ENCODE data around the gene ATG4A.

Gene ATG4A

GRCh38 chrX:108177351-108178142 is 86.0 kb downstream of the ATG4A start:
- TF ChIP-seq, protein P1, sequence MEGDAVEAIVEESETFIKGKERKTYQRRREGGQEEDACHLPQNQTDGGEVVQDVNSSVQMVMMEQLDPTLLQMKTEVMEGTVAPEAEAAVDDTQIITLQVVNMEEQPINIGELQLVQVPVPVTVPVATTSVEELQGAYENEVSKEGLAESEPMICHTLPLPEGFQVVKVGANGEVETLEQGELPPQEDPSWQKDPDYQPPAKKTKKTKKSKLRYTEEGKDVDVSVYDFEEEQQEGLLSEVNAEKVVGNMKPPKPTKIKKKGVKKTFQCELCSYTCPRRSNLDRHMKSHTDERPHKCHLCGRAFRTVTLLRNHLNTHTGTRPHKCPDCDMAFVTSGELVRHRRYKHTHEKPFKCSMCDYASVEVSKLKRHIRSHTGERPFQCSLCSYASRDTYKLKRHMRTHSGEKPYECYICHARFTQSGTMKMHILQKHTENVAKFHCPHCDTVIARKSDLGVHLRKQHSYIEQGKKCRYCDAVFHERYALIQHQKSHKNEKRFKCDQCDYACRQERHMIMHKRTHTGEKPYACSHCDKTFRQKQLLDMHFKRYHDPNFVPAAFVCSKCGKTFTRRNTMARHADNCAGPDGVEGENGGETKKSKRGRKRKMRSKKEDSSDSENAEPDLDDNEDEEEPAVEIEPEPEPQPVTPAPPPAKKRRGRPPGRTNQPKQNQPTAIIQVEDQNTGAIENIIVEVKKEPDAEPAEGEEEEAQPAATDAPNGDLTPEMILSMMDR (IDR thresholded peaks at IDR 0.05; ENCODE audit: insufficient read depth, low read depth, low read length, missing control alignments), result no peak
- peak; percentile 4 for DNase-seq (ENCODE audit: low read depth)
- no peak overlapping the region for H3K4me3 ChIP-seq (ENCODE audit: low read length)

DNA sequence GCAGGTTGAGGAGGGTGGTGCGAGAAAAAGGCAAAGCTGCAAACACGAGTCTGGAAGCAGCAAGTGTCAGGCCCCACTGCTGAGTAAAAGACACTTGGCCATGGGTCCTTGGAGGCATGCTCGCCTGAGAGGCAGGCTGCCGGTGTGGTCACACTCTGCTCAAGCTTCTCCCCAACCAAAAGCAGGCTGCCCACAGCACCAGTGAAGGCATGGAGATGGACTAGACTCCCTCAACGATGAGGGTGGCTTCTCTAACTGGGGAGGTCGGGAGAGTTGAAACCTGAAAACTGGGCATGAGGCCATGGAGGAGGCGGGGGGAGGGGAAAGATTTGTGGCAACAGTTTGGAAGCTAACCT is 86.5 kb downstream of the ATG4A start:
- no peak overlapping the region for H3K4me3 ChIP-seq (ENCODE audit: low read length)
- DNase-seq (ENCODE audit: low read depth), result no peak
- TF ChIP-seq, protein P1 (IDR thresholded peaks at IDR 0.05; ENCODE audit: insufficient read depth, low read depth, low read length, missing control alignments), result no peak

DNA sequence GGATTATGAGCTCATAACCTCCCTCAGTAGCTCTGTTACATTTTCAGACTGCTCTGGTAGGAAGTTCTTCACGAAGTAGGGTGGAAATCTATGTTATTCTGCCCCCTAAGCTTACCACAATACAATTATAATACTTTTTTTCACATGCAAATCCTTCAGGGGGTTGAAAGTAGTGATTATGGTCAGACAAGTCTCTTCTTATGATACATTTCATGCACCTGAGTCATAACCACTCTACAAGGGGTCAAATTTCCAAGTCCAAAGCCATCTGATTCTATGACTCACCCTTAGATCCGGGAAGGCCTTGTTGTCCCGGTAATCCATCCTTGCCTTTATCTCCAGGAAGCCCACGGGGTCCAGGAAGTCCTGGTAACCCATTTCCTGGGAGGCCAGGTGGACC is 95.2 kb downstream of the ATG4A start:
- DNase-seq (ENCODE audit: low read depth), result peak; percentile 74
- TF ChIP-seq, protein P1 (IDR thresholded peaks at IDR 0.05; ENCODE audit: insufficient read depth, low read depth, low read length, missing control alignments), result no peak
- no peak overlapping the region for H3K4me3 ChIP-seq (ENCODE audit: low read length)

GRCh38 chrX:108198420-108198819 is 106.8 kb downstream of the ATG4A start:
- TF ChIP-seq, protein P1 (IDR thresholded peaks at IDR 0.05; ENCODE audit: insufficient read depth, low read depth, low read length, missing control alignments), result no peak
- no peak overlapping the region for H3K4me3 ChIP-seq (ENCODE audit: low read length)
- peak; percentile 28 for DNase-seq (ENCODE audit: low read depth)

DNA sequence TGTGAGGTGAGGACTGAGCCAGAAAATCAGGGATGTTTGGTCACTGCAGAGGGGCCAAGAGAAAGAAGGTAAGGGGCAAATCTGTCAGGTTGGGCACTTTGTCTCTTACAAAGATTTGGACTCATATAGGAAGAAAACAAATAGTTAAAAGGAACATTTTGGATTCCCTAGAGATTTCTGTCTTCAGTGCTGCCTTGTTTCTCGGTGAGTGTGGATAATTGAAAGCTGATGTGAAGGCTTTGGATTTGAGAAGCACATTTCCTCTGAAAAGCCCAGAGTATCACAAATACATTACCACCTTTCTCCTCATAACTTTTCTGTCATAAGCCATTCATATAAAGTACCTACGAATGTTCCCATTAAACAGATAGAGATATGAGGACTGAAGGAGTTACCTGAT is 107.5 kb downstream of the ATG4A start:
- TF ChIP-seq, protein P1 (IDR thresholded peaks at IDR 0.05; ENCODE audit: insufficient read depth, low read depth, low read length, missing control alignments), result no peak
- no peak overlapping the region for H3K4me3 ChIP-seq (ENCODE audit: low read length)
- DNase-seq (ENCODE audit: low read depth), result no peak

DNA sequence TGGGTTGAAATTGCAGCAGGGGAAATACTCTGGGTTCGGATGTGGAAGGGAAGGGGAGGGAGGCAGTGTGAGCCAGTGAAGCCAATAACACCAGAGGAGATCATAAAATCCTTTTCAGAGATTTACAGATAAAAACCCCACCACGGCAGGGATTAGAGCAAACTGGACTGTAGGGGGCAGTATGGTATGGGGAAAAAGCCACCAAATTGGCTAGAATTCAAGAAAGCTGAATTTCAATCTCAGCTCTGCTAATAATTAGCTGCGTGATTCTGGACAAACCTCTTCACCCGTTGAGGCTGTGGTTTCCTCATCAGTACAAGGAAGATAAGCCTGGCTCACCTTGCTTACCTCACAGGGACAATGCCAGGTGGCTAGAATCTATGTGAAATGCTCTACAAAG is 108.1 kb downstream of the ATG4A start:
- H3K4me3 ChIP-seq (ENCODE audit: low read length), result no peak overlapping the region
- TF ChIP-seq, protein P1 (IDR thresholded peaks at IDR 0.05; ENCODE audit: insufficient read depth, low read depth, low read length, missing control alignments), result peak; percentile 52
- DNase-seq (ENCODE audit: low read depth), result peak; percentile 43

GRCh38 chrX:108203540-108203939 is 112.0 kb downstream of the ATG4A start:
- no peak for DNase-seq (ENCODE audit: low read depth)
- TF ChIP-seq, protein P1 (IDR thresholded peaks at IDR 0.05; ENCODE audit: insufficient read depth, low read depth, low read length, missing control alignments), result no peak
- no peak overlapping the region for H3K4me3 ChIP-seq (ENCODE audit: low read length)

Measured in epithelial cell of esophagus (primary cell).